ENCODE results near the gene KIAA2012.

Gene KIAA2012

GRCh38 chr2:202044777-202045176, 28.3 kb upstream of the KIAA2012 start:
- DNase-seq = no peak

- no peak for DNase-seq
These were observed 26.5 kb upstream of the KIAA2012 start for GRCh38 chr2:202046572-202046971.

- DNase-seq = no peak
These were observed 23.8 kb upstream of the KIAA2012 start for GRCh38 chr2:202049092-202049728.

- no peak for DNase-seq
These were observed 23.2 kb upstream of the KIAA2012 start for GRCh38 chr2:202049840-202050239.

GRCh38 chr2:202050652-202051051, 22.4 kb upstream of the KIAA2012 start:
- no peak for DNase-seq

- no peak for DNase-seq
These were observed 21.4 kb upstream of the KIAA2012 start for GRCh38 chr2:202051499-202052161.

- DNase-seq = no peak
These were observed 20.8 kb upstream of the KIAA2012 start for GRCh38 chr2:202052235-202052634.

GRCh38 chr2:202054679-202055078, 18.4 kb upstream of the KIAA2012 start:
- DNase-seq = no peak

- no peak for DNase-seq
These were observed 16.4 kb upstream of the KIAA2012 start for GRCh38 chr2:202056611-202057010.

GRCh38 chr2:202060218-202060617, 12.8 kb upstream of the KIAA2012 start:
- no peak for DNase-seq

- DNase-seq = no peak
These were observed 11.4 kb upstream of the KIAA2012 start for GRCh38 chr2:202061695-202062094.

GRCh38 chr2:202064171-202064880, 8.7 kb upstream of the KIAA2012 start:
- DNase-seq = no peak

- DNase-seq = no peak
These were observed 8.2 kb upstream of the KIAA2012 start for GRCh38 chr2:202064881-202065230.

GRCh38 chr2:202065876-202066275, 7.2 kb upstream of the KIAA2012 start:
- DNase-seq = no peak

- DNase-seq = no peak
These were observed 6.2 kb upstream of the KIAA2012 start for GRCh38 chr2:202066875-202067274.

GRCh38 chr2:202067589-202067988, 5.5 kb upstream of the KIAA2012 start:
- DNase-seq = no peak

GRCh38 chr2:202069170-202070067, 3.6 kb upstream of the KIAA2012 start:
- no peak for DNase-seq

GRCh38 chr2:202071107-202071506, 1.9 kb upstream of the KIAA2012 start:
- DNase-seq = no peak

- DNase-seq = no peak
These were observed 829 bp upstream of the KIAA2012 start for GRCh38 chr2:202072226-202072625.

- no peak for DNase-seq
These were observed 1.3 kb downstream of the KIAA2012 start for GRCh38 chr2:202074324-202074723.

- DNase-seq = no peak
These were observed 6.3 kb downstream of the KIAA2012 start for GRCh38 chr2:202079310-202079709.

GRCh38 chr2:202084265-202084664, 11.2 kb downstream of the KIAA2012 start:
- no peak for DNase-seq

GRCh38 chr2:202088777-202089176, 15.7 kb downstream of the KIAA2012 start:
- no peak for DNase-seq

Data from activated T-cell treated with anti-CD3 and anti-CD28 coated beads, Interleukin-2, amount 50 U/mL, for 1 hour (primary cell).